SW 1271 (cell line): ENCODE data around the gene PTPRN2.

Experiments used
- DNase-seq, 2 experiments: peaks; one replicate each; lab custom pipeline; 2025; lab: John Stamatoyannopoulos, UW

Gene PTPRN2

DNA sequence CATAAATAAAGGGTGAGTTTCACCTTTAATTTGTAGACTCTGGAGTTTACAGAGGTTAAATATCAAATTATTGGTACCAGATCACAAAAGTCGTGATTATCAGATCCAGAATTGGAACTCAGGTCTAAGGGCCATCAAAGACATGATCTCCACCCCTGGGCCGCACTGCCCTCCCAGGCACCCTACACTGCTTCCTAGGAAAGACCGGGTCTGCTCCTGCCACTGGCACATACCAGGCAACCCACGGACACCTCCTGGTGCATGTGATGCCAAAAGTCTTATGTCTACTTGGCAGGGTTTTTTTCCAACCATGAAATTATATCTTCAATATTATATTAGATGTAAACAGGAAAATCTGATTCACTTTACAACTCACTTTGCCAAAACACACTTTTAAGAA is 452.8 kb downstream of the PTPRN2 start:
- no peak for DNase-seq

DNA sequence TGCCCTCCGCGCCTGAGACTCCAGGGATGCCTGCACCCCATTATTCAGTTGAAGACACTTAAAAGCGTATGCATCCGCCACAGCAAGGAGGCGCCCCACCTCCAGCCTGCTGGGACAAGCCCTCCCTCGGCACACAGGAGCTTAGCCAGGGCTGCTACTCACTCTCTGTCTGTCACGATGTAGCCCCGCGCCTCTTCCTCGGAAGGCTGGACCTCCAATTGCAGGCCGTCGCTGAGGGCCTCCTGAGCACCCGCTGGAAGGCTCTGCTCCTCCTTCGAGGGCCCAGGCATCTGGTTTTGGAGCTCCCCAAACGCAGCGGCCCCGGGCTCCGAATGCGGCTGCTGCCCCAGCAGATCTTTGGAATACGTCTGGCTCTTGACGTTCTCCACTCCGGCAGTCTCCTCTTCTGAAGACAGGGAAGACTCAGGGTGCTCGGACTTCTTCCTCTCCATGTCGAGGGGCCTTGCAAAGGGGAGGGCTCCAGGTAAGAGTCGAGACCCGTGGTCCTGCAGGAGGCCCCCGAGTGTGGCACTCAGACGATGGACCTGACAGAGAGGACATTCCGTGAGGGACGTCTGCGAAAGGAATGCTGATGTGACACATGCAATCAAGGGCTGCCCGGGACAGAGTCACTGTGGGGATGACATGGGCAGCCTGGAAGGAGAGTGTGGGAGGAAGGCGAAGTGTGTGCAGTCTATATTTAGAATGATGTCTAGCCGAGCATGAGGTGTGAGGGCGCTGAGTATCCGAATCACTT is 453.9 kb downstream of the PTPRN2 start:
- no peak for DNase-seq

DNA sequence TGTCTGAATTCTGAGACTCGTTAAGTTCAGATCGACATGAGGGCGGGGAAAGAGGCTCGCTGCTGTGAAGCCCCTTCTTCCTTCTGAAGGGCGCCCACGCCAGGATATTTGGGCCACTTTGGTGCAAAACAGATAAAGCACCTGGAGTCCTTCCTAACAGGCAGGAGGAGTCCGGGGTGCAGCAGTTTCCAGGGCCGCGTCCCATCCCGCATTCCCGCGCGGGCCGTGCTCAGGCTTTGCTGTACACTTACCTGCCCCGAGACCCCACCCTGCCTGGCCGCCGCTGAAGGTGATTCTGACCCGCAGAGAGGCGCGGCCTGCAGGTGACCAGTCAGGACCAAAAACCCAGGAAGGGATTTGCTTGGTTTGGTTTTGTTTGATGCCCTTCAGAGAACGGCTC is 454.6 kb downstream of the PTPRN2 start:
- no peak for DNase-seq

DNA sequence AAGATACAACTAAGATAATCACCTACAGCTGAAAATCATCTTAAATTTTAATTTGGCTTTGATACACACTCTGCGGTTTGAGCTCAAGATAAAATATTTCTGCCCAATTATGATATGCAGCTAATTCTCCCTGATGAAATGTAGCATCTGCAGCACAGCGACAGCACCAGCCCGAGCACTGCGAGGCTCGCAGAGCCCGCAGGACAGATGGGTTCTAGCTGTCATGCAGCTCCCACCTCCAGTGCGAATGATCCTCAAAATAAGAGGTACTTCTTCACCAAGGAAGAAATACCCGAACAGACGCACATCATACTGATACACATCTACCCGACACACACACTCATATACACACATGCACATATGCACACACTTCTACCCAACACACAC is 457.6 kb downstream of the PTPRN2 start:
- no peak for DNase-seq

DNA sequence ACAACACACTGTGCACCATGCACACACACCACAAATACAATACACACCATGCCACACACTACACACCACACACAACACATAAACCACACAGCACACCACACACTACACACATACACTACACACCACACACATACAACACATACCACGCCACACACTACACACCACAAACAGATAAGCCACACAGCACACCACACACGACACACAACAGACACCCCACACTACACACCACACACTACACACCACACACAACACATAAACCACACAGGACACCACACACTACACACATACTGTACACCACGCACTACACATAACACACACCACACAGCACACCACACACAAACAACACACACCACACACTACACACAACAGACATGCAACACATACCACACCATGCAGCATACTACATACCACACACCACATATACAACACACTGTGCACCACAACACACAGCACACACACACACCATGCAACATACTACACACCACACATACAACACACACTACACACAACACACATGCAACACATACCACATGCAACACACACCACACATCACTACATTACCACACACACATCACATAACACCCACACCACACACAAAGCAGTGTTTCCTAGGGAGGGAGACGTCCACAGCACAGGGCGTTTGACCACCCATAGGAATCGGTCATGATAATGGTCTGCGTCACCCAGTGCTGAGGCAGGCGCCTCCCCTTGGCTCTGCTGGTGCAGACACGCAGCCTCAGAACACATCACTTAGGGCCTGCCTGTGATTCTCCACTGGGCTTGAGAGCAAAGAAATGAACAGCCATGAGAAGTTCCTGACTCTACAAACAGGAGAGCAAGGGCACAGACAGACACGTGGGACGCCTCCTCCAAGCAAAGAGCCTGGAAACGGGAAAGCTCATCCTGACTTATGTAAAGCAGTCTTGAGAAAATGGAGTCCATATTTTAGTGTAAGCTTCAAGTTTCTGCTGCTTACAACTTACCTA is 458.3 kb downstream of the PTPRN2 start:
- no peak for DNase-seq

DNA sequence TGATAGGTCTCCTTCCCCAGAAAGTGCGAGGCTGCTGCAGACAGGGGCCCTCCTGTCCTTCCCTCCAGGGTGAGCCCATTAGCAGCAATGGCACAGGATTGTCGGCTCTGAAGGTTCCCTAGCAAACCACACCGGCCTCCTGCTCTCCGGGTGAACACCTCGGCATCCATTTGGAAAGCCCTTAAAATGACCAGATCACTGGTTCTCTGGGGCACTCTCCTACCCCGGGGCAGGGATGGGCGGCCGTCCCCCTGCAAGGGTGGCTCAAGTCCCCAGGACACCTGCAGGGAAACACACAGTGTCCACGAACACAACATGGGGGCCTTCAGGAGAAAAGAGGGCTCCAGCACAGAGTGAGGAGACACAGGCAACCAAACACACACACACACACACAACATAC is 459.1 kb downstream of the PTPRN2 start:
- DNase-seq, result no peak

DNA sequence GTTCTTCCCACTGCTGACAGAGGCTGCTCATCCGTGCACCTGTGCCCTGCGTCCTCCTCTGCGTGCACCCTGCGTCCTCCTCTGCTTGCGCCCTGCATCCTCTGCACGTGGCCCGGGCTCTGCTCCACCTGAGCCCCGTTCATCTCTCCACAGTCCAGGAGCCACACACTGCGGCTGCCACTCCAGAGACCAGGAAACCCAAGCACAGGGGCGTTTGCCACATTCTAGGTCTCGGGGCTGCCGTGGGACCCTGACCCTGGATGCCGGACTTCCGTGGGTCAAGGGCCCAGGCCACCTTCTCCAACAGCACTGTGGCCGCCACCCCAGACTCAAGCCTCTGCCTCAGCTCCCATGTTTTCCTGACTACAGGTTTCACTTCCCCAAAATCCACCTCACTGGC is 460.4 kb downstream of the PTPRN2 start:
- no peak for DNase-seq

DNA sequence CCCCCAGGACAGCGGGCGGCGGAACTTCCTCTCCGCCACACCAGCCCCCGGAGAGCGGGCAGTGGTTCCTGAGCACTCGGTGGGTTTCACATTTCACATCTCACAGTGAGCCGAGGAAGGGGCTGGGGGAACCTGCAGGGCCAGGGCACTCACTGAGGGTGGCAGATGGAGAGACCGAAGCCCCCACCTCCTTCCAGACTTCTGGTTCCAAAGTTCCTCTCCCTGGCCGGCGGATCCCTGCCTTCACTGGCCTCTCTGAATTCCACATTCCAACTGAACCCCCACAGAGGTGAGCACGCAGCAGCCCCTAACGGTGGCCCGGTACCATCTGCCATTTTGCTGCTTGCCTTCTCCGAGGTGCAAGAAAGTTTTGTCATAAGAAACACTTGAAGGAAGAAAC is 461.0 kb downstream of the PTPRN2 start:
- no peak for DNase-seq

DNA sequence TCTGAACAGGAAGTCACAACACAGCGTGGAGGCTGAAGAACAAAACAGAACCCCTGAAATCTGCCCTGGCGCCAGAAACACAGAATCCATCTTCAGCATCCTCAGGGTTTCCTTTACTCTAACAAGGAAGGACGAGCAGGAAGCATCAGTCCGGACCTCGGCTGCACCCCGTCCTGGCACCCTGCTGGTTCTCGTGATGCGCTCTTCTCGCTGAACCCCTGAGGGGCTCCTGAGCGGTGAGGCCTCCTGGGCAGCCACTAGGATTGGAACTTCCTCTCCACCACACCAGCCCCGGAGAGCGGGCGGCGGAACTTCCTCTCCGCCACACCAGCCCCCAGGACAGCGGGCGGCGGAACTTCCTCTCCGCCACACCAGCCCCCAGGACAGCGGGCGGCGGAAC is 461.9 kb downstream of the PTPRN2 start:
- DNase-seq, result no peak

DNA sequence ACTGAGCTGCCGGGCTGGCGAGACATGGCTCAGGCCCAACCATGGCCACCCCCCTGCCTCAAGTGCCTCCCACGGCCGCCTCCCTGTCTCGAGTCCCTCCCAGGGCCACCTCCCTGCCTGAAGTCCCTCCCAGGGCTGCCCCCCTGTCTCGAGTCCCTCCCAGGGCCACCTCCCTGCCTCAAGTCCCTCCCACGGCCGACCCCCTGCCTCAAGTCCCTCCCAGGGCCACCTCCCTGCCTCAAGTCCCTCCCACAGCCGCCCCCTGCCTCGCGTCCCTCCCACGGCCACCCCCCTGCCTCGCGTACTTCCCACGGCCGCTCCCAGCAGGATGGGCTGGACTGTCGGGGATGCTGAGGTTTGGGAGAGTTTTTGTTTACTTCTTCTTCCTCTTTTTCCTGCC is 462.5 kb downstream of the PTPRN2 start:
- DNase-seq, result no peak

DNA sequence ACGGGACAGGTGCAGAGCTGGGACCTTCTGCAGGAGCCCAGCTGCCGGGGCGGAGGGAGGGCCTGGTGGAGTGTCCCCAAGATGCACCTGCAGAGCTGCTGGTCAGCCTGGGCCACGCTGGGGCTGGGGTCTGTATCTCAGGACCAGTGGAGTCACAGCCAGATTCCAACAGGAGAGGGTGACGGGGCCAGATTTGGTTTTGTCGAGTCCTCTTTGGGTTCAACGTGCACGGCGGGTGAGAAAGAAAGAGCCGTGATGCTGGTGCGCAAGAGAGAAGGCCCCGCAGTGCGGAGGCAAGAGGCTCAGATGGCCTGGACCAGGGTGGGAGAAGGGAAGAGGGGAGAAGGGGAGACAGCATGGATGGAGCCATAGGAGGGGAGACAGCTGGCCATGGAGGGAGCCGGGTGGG is 462.9 kb downstream of the PTPRN2 start:
- DNase-seq, result no peak

DNA sequence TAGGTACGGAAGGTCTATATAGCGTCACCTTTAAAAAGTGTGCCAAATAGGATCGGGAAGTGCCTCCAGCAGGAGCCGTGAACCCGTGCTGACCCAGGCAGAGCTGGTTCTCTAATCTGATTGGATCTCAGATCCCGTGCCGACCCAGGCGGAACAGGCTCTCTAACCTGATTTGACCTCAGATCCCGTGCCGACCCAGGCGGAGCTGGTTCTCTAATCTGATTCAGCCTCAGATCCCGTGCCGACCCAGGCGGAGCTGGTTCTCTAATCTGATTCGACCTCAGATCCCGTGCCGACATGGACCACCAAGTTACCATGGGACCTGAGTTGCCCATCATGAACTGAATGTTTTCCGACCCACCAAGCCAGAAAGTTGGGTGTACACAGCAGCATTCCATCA is 463.9 kb downstream of the PTPRN2 start:
- DNase-seq, result no peak

DNA sequence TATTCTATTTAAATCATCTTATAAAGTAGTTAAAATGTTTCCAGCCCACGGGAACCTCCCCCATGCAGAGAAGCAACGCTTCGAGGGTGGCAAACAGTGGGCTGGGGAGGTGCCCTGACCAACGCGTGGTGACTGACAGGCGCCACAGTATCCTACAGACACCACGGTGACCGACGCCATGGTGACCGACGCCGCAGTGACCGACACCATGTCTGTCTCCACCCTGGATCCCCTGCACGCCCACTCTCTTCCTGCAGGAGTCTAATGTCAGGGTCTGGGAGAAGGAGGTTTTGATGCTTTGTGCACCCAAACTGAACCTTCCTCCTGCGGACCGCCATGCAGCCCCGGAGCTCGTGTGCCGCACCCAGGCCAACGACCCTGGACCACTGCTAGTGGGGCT is 464.4 kb downstream of the PTPRN2 start:
- DNase-seq, result no peak

DNA sequence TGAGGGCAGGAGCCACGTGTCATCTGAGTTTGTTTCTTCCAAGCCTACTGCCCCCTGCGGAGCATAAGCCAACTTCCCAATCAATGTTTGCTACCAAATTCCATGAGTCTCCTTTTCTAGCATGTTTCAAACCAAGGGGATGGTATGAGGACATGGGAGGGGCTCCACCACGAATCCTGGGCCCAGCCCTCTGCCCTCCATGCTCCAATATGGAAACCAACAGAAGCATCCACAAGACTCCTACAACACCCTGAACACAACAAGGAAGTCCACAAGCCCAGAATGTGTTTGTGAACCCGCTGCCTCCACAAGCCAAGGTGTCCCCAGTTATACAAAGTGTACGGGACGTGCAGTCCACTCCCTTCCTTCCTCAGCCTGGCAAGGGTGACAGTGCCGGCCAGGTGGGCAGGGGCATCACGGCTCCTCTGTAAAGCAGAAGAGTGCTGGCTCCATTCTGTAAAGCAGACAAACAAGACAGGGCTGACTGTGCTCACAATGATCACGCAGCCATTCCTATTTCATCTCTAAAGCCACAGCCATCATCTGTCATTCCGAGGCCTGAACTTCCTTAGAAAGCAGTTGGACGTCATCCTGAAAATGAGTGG is 466.1 kb downstream of the PTPRN2 start:
- DNase-seq, result no peak

DNA sequence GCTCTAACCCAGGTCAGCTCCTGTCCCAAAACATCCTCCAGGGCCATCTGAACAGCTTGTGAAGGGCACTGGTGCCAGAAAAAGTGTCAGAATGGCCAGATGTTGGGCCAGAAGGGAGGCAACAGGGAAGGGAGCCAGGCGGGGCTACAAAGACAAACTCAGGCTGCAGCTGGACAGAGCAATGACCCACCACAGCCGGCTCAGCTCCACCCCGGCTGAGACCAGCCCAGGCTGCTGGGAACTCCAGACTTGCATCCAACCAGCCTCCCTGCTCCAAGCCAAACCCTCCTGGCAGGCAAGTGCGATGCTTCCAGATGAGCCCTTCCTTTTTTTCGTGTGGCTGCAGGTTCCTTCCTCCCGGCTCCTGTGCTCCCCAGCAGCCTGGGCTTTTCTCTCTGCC is 466.9 kb downstream of the PTPRN2 start:
- DNase-seq, result no peak

DNA sequence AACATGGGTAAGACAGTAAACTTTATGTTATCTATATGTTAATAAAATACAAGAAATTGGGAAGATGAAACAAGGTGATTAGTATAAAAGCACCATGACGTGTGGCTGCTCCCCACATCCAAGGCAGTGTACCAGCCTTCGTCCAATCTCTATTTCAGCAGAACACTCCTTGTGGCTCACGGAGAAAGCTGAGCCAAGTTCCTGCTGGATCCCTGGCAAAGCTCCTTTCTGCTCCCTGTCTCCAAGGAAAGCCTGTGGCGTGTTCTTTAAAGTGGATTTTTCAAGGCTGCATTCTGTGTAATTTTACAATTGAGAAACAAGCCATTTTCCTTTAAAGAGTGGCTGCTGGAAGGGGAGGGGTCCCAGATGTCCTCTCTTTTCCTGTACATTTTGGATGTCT is 467.3 kb downstream of the PTPRN2 start:
- no peak for DNase-seq

DNA sequence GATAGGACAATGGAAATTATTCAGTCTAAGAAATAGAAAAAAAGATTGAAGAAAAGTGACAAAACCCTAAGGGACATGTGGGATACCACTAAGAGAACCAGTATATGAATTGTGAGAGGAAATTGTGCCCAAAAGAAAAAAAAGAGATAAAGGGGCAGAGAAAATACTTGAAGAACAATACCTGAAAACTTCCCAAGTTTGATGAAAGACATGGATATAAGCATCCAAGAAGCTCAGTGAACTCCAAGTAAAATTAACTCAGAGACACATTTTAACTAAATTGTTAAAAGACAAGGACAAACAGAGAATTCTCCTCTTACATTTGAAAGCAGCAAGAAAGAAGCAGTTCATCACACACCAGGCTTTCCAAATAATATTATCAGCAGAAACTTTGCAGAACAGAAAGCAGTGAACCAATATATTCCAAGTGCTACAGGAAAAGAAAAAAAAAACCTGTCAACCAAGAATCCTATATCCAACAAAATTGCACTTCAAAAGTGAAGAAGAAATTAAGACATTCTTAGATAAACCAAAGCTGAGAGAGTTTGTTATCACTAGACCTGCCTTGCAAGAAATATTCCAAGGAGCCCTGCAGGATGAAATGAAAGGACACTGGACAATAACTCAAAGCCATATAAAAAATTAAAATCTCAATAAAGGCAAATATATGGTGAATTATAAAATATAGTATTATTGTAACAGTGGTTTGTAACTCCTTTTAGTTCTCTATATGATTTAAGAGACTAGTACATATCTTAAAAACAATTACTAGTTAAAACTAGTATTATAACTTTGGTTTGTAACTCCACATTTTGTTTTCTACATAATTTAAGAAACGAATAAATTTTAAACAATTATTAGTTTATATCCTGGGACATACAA is 470.0 kb downstream of the PTPRN2 start:
- DNase-seq, result no peak

DNA sequence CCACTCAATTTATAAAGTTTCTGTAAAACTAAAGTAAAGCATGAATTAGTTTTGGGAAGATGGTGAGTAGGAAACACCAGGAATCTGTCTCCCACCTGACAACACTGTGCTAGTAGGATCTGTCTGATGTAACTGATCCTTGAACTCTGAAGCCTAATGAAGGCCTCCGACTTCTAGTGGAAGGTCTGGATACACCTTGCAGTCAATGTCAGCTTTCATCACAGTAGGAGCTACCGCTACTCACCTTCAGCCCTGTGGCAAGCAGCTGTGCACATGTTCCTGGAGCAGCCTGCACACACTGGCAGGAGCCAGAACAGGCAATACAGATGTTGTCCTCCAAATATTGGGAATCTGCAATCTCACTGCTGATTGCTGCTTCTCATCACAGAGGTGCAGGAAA is 471.4 kb downstream of the PTPRN2 start:
- no peak for DNase-seq

DNA sequence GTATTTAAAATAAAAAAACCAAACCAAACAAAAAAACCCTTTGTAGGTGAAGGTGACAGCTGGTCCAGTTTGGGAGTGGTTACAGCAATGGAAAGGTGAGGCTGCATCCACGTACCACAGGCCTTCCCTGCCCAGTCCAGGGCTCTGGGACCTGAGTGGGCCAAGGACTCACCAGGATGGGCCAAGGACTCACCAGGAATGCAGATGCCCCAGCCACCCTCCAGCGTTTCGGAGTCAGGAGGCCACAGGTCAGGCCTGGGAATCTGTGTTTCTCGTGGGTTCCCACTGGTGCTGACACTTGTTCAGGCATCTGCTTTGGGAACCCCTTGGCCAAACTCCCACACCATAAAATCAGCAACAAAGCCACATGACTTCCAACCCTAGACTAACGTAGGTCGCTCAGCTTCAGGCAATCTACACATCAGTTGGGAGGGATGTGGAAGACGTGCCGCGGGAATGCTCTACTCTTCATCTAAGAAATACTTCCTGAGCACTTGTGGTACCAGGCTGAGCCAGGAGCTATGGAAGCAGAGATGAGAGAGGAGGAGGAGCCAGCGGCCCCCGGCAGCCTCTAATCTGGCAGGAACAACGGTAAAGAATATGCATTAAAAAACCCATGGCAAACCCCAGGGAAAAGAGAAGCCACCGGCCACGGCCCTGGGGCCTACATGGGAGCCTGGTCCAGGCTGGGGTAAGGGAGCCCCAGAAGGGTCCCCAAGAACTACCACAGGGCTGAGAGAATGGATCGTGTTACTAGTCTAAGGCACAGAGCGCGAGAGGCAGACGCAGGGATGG is 473.4 kb downstream of the PTPRN2 start:
- DNase-seq, result no peak

DNA sequence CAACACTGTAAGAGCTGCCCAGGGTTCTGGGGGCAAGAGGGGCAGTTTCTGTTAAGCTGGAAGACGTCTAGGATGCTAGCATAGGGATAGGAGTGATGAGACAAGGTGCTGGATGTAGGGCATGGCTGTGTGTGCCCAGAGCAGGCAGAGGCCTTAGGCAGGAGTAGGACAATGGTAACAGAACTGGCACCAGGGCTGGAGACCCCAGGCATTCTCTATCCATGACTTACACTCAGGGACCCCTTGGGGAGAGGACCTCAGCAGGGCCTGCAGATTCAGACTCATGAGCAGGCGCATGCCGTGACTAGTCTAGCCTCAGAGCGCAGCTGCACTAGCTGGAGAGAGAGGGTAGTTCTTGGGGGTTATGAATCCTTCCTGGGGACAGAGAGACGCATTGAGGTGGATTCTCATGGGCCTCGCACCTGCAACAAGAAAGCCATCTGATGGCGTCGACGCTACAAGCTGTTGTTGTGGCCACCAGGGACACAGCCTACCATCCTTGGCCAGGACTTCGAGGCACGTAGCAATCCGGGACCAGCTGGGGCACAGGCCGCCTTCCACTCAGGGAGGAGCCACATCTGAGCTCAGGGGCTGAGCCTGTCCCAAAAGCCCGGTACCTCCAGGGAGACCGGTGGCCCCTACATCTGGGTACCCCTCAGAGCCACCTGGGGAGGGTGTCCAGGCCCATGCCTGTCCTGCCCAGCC is 474.1 kb downstream of the PTPRN2 start:
- DNase-seq, result no peak
